ENCODE results near the gene FAM76A.
"Not testable (repeated sequence)": the region's sequence is repeated elsewhere in the genome, so short reads cannot be mapped to it uniquely, and the experiment has no call there.

FAM76A gene

GRCh38 chr1:27725374-27726172 is at the start of gene FAM76A:
Gene FAM76A (plus strand): TSS chr1:27725961. CDS start chr1:27726081, 120 bp downstream.
- peak; percentile 98 for DNase-seq (ENCODE audit: low read depth in 1 of 2, low spot score in 1 of 2)

DNA sequence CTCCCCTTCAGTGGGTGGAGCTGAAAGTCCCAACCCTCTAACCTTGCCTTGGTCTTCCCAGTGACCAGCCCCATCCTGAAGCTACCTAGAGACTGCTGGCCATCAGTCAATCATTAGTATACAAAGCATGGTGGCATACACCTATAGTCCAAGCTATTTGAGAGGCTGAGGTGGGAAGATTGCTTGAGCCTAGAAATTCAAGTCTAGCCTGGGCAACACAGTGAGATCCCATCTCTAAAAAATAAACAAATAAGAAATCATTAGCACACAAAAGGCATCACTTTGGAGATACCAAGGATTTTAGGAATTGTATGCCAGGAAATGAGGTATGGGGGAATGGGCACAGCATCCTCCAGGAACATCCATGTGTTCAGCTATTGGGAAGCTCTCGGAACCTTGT is 49.4 kb upstream of the FAM76A start:
- DNase-seq (ENCODE audit: low read depth in 1 of 2, low spot score in 1 of 2) = no peak

DNA sequence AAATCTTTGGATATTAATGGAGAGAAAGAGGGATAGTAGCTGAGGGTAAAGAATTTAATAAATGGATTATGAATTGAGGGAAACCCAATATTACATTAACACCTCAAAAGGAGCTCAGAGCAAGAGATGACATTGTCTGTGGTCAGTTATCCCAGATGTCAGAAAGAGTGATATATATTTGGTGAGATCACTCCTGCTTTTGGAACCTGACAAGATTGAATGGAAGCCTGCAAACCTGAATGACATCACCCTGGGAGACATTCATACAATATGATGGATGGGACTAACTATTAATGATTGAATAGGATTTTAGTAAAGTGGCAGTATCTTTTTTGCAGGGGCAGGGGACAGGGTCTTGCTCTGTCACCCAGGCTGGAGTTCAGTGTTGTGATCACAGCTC is 47.0 kb upstream of the FAM76A start:
- no peak for DNase-seq (ENCODE audit: low read depth in 1 of 2, low spot score in 1 of 2)

- DNase-seq (ENCODE audit: low read depth in 1 of 2, low spot score in 1 of 2) = not testable (repeated sequence)
These were observed 45.5 kb upstream of the FAM76A start for GRCh38 chr1:27680225-27680791.

GRCh38 chr1:27681580-27681979 is 44.2 kb upstream of the FAM76A start:
- not testable (repeated sequence) for DNase-seq (ENCODE audit: low read depth in 1 of 2, low spot score in 1 of 2)

DNA sequence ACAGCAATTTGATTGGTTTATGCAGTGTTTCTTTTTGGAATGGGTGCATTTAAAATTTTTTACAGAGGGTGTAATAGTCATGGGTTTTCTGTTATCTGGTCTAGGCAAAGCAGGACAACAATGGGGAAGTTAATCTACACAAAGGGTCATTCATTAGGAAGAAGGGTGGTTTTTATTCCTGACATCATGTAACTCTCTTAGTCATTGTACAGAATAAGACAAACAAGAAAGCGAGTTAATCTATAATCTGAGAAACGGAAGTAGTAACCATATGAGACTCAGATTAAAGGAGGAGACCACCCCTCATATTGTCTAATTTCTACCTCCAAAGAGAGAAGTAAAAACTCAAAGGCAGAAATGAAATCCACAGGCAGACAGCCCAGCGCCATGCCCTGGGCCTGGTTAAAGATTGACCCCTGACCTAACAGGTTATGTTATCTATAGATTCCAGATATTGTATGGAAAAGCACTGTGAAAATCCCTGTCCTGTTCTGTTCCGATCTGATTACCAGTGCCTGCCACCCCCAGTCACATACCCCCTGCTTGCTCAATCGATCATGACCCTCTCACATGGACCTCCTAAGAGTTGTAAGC is 43.3 kb upstream of the FAM76A start:
- DNase-seq (ENCODE audit: low read depth in 1 of 2, low spot score in 1 of 2) = no peak

DNA sequence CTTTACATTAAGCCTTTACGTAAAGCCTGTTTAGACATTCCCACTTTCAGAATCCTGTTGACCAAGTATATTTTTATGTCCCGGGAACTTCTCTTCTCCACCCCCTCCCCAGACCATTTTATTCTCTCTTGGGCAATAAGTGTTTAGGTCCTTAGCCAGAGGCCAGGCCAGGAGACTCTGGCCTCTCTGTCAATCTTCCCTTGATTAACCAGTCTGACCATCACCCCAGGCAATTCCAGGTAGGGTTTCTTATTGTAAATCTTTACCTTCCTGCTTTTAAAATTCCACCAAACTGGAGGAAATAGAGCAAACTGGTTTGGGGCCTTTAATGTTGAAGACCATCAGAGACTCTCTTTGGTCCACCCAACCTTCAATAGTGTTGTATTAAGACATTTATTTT is 41.6 kb upstream of the FAM76A start:
- no peak for DNase-seq (ENCODE audit: low read depth in 1 of 2, low spot score in 1 of 2)

- DNase-seq (ENCODE audit: low read depth in 1 of 2, low spot score in 1 of 2) = no peak
These were observed 39.4 kb upstream of the FAM76A start for GRCh38 chr1:27686223-27686990.

GRCh38 chr1:27687906-27688305 is 37.9 kb upstream of the FAM76A start:
- DNase-seq (ENCODE audit: low read depth in 1 of 2, low spot score in 1 of 2) = no peak

DNA sequence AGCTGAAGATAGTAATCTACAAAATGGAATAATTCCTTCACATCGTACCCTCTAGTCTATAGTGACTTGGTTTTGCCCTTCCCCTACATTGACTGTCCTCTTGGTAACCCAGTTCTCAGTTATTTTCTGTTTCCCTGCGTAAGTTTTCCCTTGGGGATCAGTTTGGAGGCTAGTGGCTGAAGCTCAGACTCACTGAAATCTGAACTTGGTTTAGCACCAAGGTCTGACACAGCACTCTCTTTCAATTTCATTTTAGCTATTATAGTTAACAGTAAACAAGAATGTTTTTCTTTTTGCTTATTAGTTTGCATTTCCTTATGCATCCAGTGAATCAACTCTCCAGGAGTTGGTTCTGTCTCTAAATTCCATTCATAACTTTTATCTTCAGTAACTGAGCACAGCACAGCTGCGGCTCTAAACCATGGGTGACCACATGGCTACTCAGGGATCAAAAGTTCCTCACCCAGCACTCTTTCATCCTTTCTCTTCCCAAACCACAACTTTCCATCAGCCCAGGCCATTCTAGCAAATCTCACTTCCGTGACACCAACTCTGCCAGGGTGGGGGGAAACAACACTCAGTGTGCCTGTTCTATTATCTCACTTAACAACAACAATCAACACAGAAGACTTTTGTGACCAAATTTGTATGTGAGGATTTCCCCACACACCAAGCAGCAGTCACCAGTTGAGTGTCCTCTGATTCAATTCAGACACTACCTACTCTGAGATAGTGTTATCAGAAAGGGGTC is 36.2 kb upstream of the FAM76A start:
- no peak for DNase-seq (ENCODE audit: low read depth in 1 of 2, low spot score in 1 of 2)

DNA sequence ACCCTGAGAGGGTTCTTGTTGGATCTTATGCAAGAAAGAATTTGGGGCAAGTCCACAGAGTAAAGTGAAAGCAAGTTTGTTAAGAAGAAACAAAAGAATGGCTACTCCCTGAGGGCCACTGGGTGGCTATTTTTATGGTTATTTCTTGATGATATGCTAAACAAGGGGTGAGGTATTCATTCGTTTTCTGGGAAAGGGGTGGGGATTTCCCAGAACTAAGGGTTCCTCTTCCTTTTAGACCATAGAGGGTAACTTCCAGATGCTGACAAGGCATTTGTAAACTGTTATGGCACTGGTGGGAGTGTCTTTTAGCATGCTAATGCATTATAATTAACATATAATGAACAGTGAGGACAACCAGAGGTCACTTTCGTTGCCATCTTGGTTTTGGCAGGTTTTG is 35.6 kb upstream of the FAM76A start:
- DNase-seq (ENCODE audit: low read depth in 1 of 2, low spot score in 1 of 2) = no peak

DNA sequence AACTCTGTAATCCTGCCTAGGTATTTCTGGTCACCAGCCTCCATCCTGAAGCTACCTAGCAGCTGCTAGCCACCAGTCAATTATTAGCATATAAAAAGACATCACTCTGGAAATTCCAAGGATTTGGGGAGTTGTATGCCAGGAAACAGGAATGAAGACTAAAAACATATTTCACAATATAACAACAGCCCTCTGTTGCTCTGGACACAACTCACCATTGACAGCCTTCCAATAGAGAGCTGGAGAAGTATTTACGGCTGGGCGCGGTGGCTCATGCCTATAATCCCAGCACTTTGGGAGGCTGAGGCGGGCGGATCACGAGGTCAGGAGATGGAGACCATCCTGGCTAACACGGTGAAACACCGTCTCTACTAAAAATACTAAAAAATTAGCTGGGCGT is 28.9 kb upstream of the FAM76A start:
- DNase-seq (ENCODE audit: low read depth in 1 of 2, low spot score in 1 of 2) = not testable (repeated sequence)

DNA sequence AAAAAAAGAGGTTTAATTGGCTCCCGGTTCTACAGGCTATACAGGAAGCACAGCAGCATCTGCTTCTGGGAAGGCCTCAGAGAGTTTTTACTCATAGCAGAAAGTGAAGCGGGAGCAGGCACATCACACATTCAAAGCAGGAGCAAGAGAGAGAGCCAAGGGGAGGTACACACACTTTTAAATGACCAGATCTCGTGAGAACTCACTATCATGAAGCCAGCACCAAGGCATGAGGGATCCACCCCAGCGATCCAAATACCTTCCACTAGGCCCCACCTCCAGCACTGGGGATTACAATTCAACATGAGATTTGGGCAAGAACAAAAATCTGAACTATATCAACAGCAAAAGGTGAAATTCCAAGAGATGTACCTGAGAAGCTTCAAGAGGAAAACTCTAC is 20.8 kb upstream of the FAM76A start:
- DNase-seq (ENCODE audit: low read depth in 1 of 2, low spot score in 1 of 2) = no peak

GRCh38 chr1:27705545-27705944 is 20.2 kb upstream of the FAM76A start:
- no peak for DNase-seq (ENCODE audit: low read depth in 1 of 2, low spot score in 1 of 2)

GRCh38 chr1:27710574-27710973 is 15.2 kb upstream of the FAM76A start:
- DNase-seq (ENCODE audit: low read depth in 1 of 2, low spot score in 1 of 2) = no peak

GRCh38 chr1:27713139-27713725 is 12.5 kb upstream of the FAM76A start:
- DNase-seq (ENCODE audit: low read depth in 1 of 2, low spot score in 1 of 2) = no peak

DNA sequence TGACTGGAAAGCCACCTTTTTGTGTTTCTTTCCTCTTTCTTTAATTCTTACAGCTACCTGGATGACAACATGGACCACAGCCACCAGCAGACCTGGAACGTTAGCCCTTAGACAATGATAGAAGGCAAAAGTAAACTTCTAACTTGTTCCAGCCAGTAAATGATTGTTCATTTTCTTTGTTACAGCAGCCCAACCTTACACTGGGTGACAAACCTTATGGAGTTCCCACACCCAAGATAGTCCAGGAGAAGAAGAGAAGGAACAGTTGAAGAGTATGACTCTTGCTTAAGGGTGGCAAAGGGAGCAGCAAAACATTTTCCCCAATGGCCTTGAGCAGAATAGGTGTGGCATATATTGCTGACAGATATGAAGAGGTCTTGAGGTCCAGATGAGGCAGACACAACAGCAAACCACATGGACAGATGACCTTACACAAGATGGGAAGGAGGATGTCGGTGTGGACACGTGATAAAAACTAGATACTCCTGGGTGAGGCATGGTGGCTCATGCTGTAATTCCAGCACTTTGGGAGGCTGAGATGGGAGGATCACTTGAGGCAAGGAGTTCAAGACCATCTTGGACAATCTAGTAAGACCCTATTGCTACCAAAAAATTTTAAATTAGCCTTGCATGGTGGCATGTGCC is 11.8 kb upstream of the FAM76A start:
- DNase-seq (ENCODE audit: low read depth in 1 of 2, low spot score in 1 of 2) = no peak

- DNase-seq (ENCODE audit: low read depth in 1 of 2, low spot score in 1 of 2) = no peak
These were observed 9.4 kb upstream of the FAM76A start for GRCh38 chr1:27716262-27716895.

Data from activated CD4-positive, alpha-beta T cell treated with anti-CD3 and anti-CD28 coated beads, Interleukin-2, amount 50 U/mL, for 24 hours (primary cell).